Sigmoid colon (tissue), 4 donors: Measurements from ENCODE around the gene SLC25A20.

ENCODE experiments used
- EP300 ChIP-seq, 4 donors: sonication (generic); formaldehyde crosslinking; IDR thresholded peaks; one replicate each; pipeline ENCODE4 v1.6.1; 2017; ENCODE audit warnings: antibody characterized with exemption in 4 of 4
- POLR2A ChIP-seq, 2 donors: fragments of 450-650 bp; IDR thresholded peaks; one replicate each; pipeline ENCODE4 v1.6.1; 2016; ENCODE audit warnings: antibody characterized with exemption in 2 of 2, mild to moderate bottlenecking in 2 of 2, moderate library complexity in 2 of 2
- POLR2AphosphoS5 ChIP-seq, 4 donors: sonication (generic); formaldehyde crosslinking; IDR thresholded peaks; one replicate each; pipeline ENCODE4 v1.6.1; 2017; ENCODE audit warnings: antibody characterized with exemption in 4 of 4
- TF ChIP-seq, protein P1 (sequence below), 4 experiments: fragments of 450-650 bp in 3 of 4; fragments of 200-600 bp in 1 of 4; IDR thresholded peaks; one replicate each; pipeline ENCODE4 v1.5.1; 2016 to 2019; ENCODE audit warnings: antibody characterized with exemption in 4 of 4, mild to moderate bottlenecking in 3 of 4, moderate library complexity in 2 of 4

- TF ChIP-seq, protein P1, sequence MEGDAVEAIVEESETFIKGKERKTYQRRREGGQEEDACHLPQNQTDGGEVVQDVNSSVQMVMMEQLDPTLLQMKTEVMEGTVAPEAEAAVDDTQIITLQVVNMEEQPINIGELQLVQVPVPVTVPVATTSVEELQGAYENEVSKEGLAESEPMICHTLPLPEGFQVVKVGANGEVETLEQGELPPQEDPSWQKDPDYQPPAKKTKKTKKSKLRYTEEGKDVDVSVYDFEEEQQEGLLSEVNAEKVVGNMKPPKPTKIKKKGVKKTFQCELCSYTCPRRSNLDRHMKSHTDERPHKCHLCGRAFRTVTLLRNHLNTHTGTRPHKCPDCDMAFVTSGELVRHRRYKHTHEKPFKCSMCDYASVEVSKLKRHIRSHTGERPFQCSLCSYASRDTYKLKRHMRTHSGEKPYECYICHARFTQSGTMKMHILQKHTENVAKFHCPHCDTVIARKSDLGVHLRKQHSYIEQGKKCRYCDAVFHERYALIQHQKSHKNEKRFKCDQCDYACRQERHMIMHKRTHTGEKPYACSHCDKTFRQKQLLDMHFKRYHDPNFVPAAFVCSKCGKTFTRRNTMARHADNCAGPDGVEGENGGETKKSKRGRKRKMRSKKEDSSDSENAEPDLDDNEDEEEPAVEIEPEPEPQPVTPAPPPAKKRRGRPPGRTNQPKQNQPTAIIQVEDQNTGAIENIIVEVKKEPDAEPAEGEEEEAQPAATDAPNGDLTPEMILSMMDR (IDR thresholded peaks at IDR 0.05): no peak
- TF ChIP-seq POLR2AphosphoS5 (IDR thresholded peaks at IDR 0.05) (no peak), POLR2A (IDR thresholded peaks at IDR 0.05) (no peak), EP300 (IDR thresholded peaks at IDR 0.05) (no peak)
Measured at GRCh38 chr3:48931944-48932580, 33.4 kb upstream of the SLC25A20 start.
